IMR-90 (cell line): ENCODE measurements around the gene RYR3.

ENCODE experiments used
- BHLHE40 ChIP-seq: fragments of 150-350 bp; IDR thresholded peaks from 2 replicates; pipeline ENCODE4 v1.6.1; 2016; ENCODE audit warnings: mild to moderate bottlenecking, low read depth, low read length
- CEBPB ChIP-seq: IDR thresholded peaks from 2 replicates; pipeline ENCODE4 v1.6.1; 2012; ENCODE audit warnings: low read depth, low read length, improper control_type of control experiment
- CHD1 ChIP-seq: IDR thresholded peaks from 2 replicates; pipeline ENCODE4 v1.6.1; 2012; ENCODE audit warnings: low read depth, low read length, improper control_type of control experiment
- CTCF ChIP-seq: conservative IDR thresholded peaks from 2 replicates; pipeline ENCODE4 v1.5.1; 2012; ENCODE audit warnings: mild to moderate bottlenecking, low read depth, low read length, improper control_type of control experiment
- FOS ChIP-seq: fragments of 150-350 bp; IDR thresholded peaks from 2 replicates; pipeline ENCODE4 v1.6.1; 2016; ENCODE audit warnings: low read depth, low read length
- MAZ ChIP-seq: IDR thresholded peaks from 2 replicates; pipeline ENCODE4 v1.6.1; 2012; ENCODE audit warnings: low read depth, mild to moderate bottlenecking, low read length, improper control_type of control experiment, moderate library complexity, borderline replicate concordance
- MXI1 ChIP-seq: IDR thresholded peaks from 2 replicates; pipeline ENCODE4 v1.6.1; 2012; ENCODE audit warnings: low read depth, mild to moderate bottlenecking, low read length, moderate library complexity, borderline replicate concordance
- POLR2A ChIP-seq: IDR thresholded peaks from 2 replicates; pipeline ENCODE4 v1.6.1; 2012; ENCODE audit warnings: mild to moderate bottlenecking, low read depth, low read length
- RAD21 ChIP-seq: IDR thresholded peaks from 2 replicates; pipeline ENCODE4 v1.6.1; 2012; ENCODE audit warnings: low read length, improper control_type of control experiment
- RCOR1 ChIP-seq: IDR thresholded peaks from 2 replicates; pipeline ENCODE4 v1.6.1; 2012; ENCODE audit warnings: mild to moderate bottlenecking, low read length, improper control_type of control experiment; ENCODE audit not compliant: insufficient replicate concordance
- RFX5 ChIP-seq: IDR thresholded peaks from 2 replicates; pipeline ENCODE4 v1.8.0; 2012; ENCODE audit warnings: low read depth, mild to moderate bottlenecking, low read length, moderate library complexity
- SMC3 ChIP-seq: fragments of 150-350 bp; IDR thresholded peaks from 2 replicates; pipeline ENCODE4 v1.6.1; 2016; ENCODE audit warnings: low read depth, mild to moderate bottlenecking, antibody characterized with exemption, low read length, moderate library complexity
- USF2 ChIP-seq: fragments of 150-350 bp; IDR thresholded peaks from 2 replicates; pipeline ENCODE4 v1.6.1; 2017; ENCODE audit warnings: mild to moderate bottlenecking, antibody characterized with exemption, low read length, low read depth

GRCh38 chr15:33375236-33375635 lies 64.5 kb downstream of the RYR3 start:
- TF ChIP-seq USF2 (no peak), CTCF (no peak), RCOR1 (no peak), POLR2A (no peak), MXI1 (no peak), RFX5 (no peak), CEBPB (no peak), FOS (no peak), RAD21 (no peak), BHLHE40 (no peak), SMC3 (no peak), MAZ (no peak), CHD1 (no peak)
